H9 (cell line): ENCODE measurements around the gene KLHL34. TPM values are rescaled to one million over a fixed set of nuclear protein-coding genes. Genes with fewer than 3 reads are reported as not detected.

Experiments
- DNase-seq: peaks from one replicate; pipeline ENCODE4 v3.0.0-alpha.2; 2017
- H2AFZ ChIP-seq: one replicate; pipeline ENCODE4 v1.6.1; 2013; ENCODE audit warnings: mild to moderate bottlenecking, low read length, control low read depth, moderate library complexity
- H2AK5ac ChIP-seq: 2 replicates; pipeline ENCODE4 v1.6.1; 2013; ENCODE audit warnings: low read length, control low read depth, mixed read lengths; ENCODE audit not compliant: insufficient read length
- H2BK120ac ChIP-seq: one replicate; pipeline ENCODE4 v1.6.1; 2013; ENCODE audit warnings: low read depth, mild to moderate bottlenecking, low read length, control low read depth, inconsistent platforms; ENCODE audit not compliant: poor library complexity, severe bottlenecking
- H2BK12ac ChIP-seq: 2 replicates; pipeline ENCODE4 v1.6.1; 2013; ENCODE audit warnings: low read length, control low read depth, mixed read lengths, low read depth; ENCODE audit not compliant: insufficient read length
- H2BK15ac ChIP-seq: 2 replicates; pipeline ENCODE4 v1.6.1; 2013; ENCODE audit warnings: low read depth, low read length, control low read depth
- H2BK20ac ChIP-seq: one replicate; pipeline ENCODE4 v1.6.1; 2013; ENCODE audit warnings: low read depth, mild to moderate bottlenecking, low read length, control low read depth, inconsistent platforms; ENCODE audit not compliant: poor library complexity, severe bottlenecking
- H2BK5ac ChIP-seq: 2 replicates; pipeline ENCODE4 v1.6.1; 2013; ENCODE audit warnings: low read length, control low read depth, mixed read lengths; ENCODE audit not compliant: insufficient read length
- H3K14ac ChIP-seq: 2 replicates; pipeline ENCODE4 v1.6.1; 2013; ENCODE audit warnings: low read length, control low read depth; ENCODE audit not compliant: insufficient read depth
- H3K18ac ChIP-seq: 2 replicates; pipeline ENCODE4 v1.6.1; 2013; ENCODE audit warnings: low read depth, mild to moderate bottlenecking, mixed read lengths, low read length, control low read depth; ENCODE audit not compliant: insufficient read length
- H3K23ac ChIP-seq: 2 replicates; pipeline ENCODE4 v1.6.1; 2013; ENCODE audit warnings: low read length, control low read depth, mixed read lengths, low read depth; ENCODE audit not compliant: insufficient read length
- H3K23me2 ChIP-seq: 2 replicates; pipeline ENCODE4 v1.6.1; 2013; ENCODE audit warnings: low read depth, mild to moderate bottlenecking, mixed read lengths, low read length, control low read depth; ENCODE audit not compliant: insufficient read length, poor library complexity, severe bottlenecking
- H3K27ac ChIP-seq: 2 replicates; pipeline ENCODE4 v1.5.1; 2013; ENCODE audit warnings: low read length, control low read depth, mixed read lengths, low read depth; ENCODE audit not compliant: insufficient read length
- H3K27me3 ChIP-seq: 2 replicates; pipeline ENCODE4 v1.6.1; 2013; ENCODE audit warnings: low read length, control low read depth, inconsistent platforms; ENCODE audit not compliant: insufficient read depth
- H3K4ac ChIP-seq: 2 replicates; pipeline ENCODE4 v1.6.1; 2013; ENCODE audit warnings: low read depth, mild to moderate bottlenecking, control low read depth, inconsistent platforms, low read length, moderate library complexity
- H3K4me1 ChIP-seq: 2 replicates; pipeline ENCODE4 v1.6.1; 2013; ENCODE audit warnings: low read length, control low read depth, inconsistent platforms; ENCODE audit not compliant: insufficient read depth
- H3K4me2 ChIP-seq: 2 replicates; pipeline ENCODE4 v1.6.1; 2013; ENCODE audit warnings: low read length, control low read depth, mixed read lengths; ENCODE audit not compliant: insufficient read length, insufficient read depth
- H3K56ac ChIP-seq: 2 replicates; pipeline ENCODE4 v1.6.1; 2013; ENCODE audit warnings: low read depth, mild to moderate bottlenecking, mixed read lengths, low read length, control low read depth; ENCODE audit not compliant: insufficient read length
- H3K79me1 ChIP-seq: 2 replicates; pipeline ENCODE4 v1.6.1; 2013; ENCODE audit warnings: low read depth, mild to moderate bottlenecking, moderate library complexity, low read length, control low read depth, inconsistent platforms; ENCODE audit not compliant: insufficient read depth, poor library complexity, severe bottlenecking
- H3K79me2 ChIP-seq: 2 replicates; pipeline ENCODE4 v1.6.1; 2013; ENCODE audit warnings: low read length, control low read depth, inconsistent platforms; ENCODE audit not compliant: insufficient read depth
- H3K9ac ChIP-seq: 2 replicates; pipeline ENCODE4 v1.6.1; 2013; ENCODE audit warnings: low read length, control low read depth, mixed read lengths; ENCODE audit not compliant: insufficient read length; ENCODE audit errors: extremely low read depth
- H3K9me3 ChIP-seq: one replicate; pipeline ENCODE4 v1.6.1; 2013; ENCODE audit warnings: low read depth, low read length, inconsistent platforms; ENCODE audit not compliant: control insufficient read depth
- H3T11ph ChIP-seq: one replicate; pipeline ENCODE4 v1.6.1; 2013; ENCODE audit warnings: mild to moderate bottlenecking, low read length, control low read depth, inconsistent platforms
- H4K20me1 ChIP-seq: one replicate; pipeline ENCODE4 v1.6.1; 2013; ENCODE audit not compliant: control insufficient read depth, insufficient read length, insufficient read depth
- H4K5ac ChIP-seq: 2 replicates; pipeline ENCODE4 v1.6.1; 2013; ENCODE audit warnings: low read depth, mild to moderate bottlenecking, mixed read lengths, low read length, control low read depth; ENCODE audit not compliant: insufficient read length
- H4K8ac ChIP-seq: replicated peaks from 2 replicates; pipeline ENCODE4 v1.6.1; 2013; ENCODE audit warnings: low read length, control low read depth, mixed read lengths, low read depth; ENCODE audit not compliant: insufficient read length
- H4K91ac ChIP-seq: 2 replicates; pipeline ENCODE4 v1.6.1; 2013; ENCODE audit warnings: low read depth, mild to moderate bottlenecking, moderate library complexity, mixed read lengths, low read length, control low read depth; ENCODE audit not compliant: insufficient read length
- H3K27ac Mint-ChIP-seq, 3 experiments: 2 replicates in 2 of 3; 3 replicates in 1 of 3; pipeline ENCODE4 v1.8.0; 2020 to 2021; ENCODE audit warnings: mixed read lengths in 3 of 3, mild to moderate bottlenecking in 1 of 3, moderate library complexity in 1 of 3
- H3K27me3 Mint-ChIP-seq: 2 replicates; pipeline ENCODE4 v1.8.0; 2021; ENCODE audit warnings: low read depth, mild to moderate bottlenecking, moderate library complexity, mixed read lengths
- H3K36me3 Mint-ChIP-seq, 3 experiments: 2 replicates in 2 of 3; 3 replicates in 1 of 3; pipeline ENCODE4 v1.8.0; 2020 to 2021; ENCODE audit warnings: low read depth in 3 of 3, mixed read lengths in 3 of 3; ENCODE audit not compliant: insufficient read depth in 1 of 3
- H3K4me1 Mint-ChIP-seq, 2 experiments: 2 replicates each; pipeline ENCODE4 v1.8.0; 2020; ENCODE audit warnings: mixed read lengths in 2 of 2
- H3K4me3 Mint-ChIP-seq, 2 experiments: 2 replicates in 1 of 2; 3 replicates in 1 of 2; pipeline ENCODE4 v1.8.0; 2020 to 2021; ENCODE audit warnings: mild to moderate bottlenecking in 2 of 2, mixed read lengths in 2 of 2, moderate library complexity in 1 of 2
- H3K9me3 Mint-ChIP-seq, 2 experiments: 2 replicates in 1 of 2; 3 replicates in 1 of 2; pipeline ENCODE4 v1.8.0; 2020; ENCODE audit warnings: mild to moderate bottlenecking in 2 of 2, mixed read lengths in 2 of 2, moderate library complexity in 1 of 2
- WGBS: extraction: QIAGEN DNeasy Blood & Tissue Kit; methylation state at CpG from one replicate; pipeline ENCODE4 v1.1.7; 2013; ENCODE audit warnings: missing lambda C conversion rate, low lambda C conversion rate, mixed read lengths; ENCODE audit not compliant: insufficient read length; ENCODE audit errors: extremely low coverage; 5-methylcytosine and 5-hydroxymethylcytosine counted together
- total RNA-seq: library from RNA; stranded (reverse); gene quantifications from 2 replicates; pipeline ENCODE4 v1.2.1, GENCODE V29; 2021
- TF ChIP-seq, protein P1 (sequence below): fragments of 200-600 bp; sonication (generic); conservative IDR thresholded peaks from 3 replicates; pipeline ENCODE4 v1.8.0; 2021; ENCODE audit warnings: antibody characterized with exemption, mild to moderate bottlenecking

KLHL34 gene
- total RNA-seq, 1 experiment from 2014 or later, result not detected

DNA sequence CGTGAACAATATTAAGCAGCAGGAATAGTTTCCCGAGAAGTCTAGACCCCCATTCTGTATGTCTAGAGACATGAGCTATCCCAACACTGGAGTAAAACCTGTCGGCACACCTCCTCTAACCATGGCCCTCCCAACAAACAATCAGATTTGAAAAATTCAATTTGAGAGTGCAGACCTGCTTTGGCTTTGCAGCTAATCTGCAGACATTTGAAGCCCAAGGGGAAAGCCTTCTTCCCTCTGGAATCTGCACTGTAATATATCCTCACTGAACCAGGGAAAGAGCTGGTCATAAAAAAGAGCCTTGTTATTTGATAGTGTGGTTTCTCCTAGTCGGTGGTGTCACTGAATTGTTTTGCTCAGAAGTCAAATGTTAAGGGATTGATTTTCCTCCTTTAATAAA lies 44.6 kb upstream of the KLHL34 start:
- Histone ChIP-seq H3K18ac (no peak overlapping the region), H3K79me1 (no peaks in the 10 kb centered on the region), H3K23ac (no peak overlapping the region), H3K27me3 (no peaks in the 10 kb centered on the region), H2AK5ac (no peak overlapping the region), H2BK20ac (no peak overlapping the region), H2BK12ac (no peak overlapping the region), H4K91ac (no peak overlapping the region), H3K79me2 (no peaks in the 10 kb centered on the region), H3K14ac (no peak overlapping the region), H2AFZ (no peak overlapping the region), H3K4ac (no peak overlapping the region), H3K56ac (no peak overlapping the region), H3K4me2 (no peak overlapping the region), H3T11ph (no peak overlapping the region), H4K8ac (no peak overlapping the region), H4K5ac (no peak overlapping the region), H2BK120ac (no peak overlapping the region), H3K9ac (no peak overlapping the region), H3K23me2 (no peaks in the 10 kb centered on the region), H3K4me1 (no peaks in the 10 kb centered on the region; the same call in 1 of the 2 replicates), H2BK15ac (no peak overlapping the region), H4K20me1 (no peaks in the 10 kb centered on the region), H3K27ac (no peak overlapping the region), H3K9me3 (no peaks in the 10 kb centered on the region), H2BK5ac (no peak overlapping the region)
- H3K4me1 Mint-ChIP-seq, result peaks cover 9 to 11% of the 10 kb centered on the region in 2 experiments
- no CpG with 5 or more reads among the region's 4 CpGs for WGBS
- peaks cover 4 to 34% of the 10 kb centered on the region in 2 experiments; a peak in 4 of 5 replicates for H3K9me3 Mint-ChIP-seq
- H3K27me3 Mint-ChIP-seq, result no peaks in the 10 kb centered on the region
- H3K36me3 Mint-ChIP-seq, result peaks cover 0 to 4% (median 0%) of the 10 kb centered on the region in 3 experiments; a peak in 1 of 7 replicates
- H3K27ac Mint-ChIP-seq, result no peak overlapping the region
- no peak overlapping the region for H3K4me3 Mint-ChIP-seq
- TF ChIP-seq, protein P1, sequence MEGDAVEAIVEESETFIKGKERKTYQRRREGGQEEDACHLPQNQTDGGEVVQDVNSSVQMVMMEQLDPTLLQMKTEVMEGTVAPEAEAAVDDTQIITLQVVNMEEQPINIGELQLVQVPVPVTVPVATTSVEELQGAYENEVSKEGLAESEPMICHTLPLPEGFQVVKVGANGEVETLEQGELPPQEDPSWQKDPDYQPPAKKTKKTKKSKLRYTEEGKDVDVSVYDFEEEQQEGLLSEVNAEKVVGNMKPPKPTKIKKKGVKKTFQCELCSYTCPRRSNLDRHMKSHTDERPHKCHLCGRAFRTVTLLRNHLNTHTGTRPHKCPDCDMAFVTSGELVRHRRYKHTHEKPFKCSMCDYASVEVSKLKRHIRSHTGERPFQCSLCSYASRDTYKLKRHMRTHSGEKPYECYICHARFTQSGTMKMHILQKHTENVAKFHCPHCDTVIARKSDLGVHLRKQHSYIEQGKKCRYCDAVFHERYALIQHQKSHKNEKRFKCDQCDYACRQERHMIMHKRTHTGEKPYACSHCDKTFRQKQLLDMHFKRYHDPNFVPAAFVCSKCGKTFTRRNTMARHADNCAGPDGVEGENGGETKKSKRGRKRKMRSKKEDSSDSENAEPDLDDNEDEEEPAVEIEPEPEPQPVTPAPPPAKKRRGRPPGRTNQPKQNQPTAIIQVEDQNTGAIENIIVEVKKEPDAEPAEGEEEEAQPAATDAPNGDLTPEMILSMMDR, result no peak
- no peak for DNase-seq
